Measurements from ENCODE around the gene CALM1. TPM values are rescaled to one million over a fixed set of nuclear protein-coding genes. Genes with fewer than 3 reads are reported as not detected.

The CALM1 gene
- total and polyA plus RNA-seq, 2 donors (not counting 3 experiments of a cell fraction or from before 2014, with no cell fraction given), result 476 to 731 TPM

GRCh38 chr14:90381011-90381786, 15.6 kb upstream of the CALM1 start:
- DNase-seq (ENCODE audit: low read depth, low spot score) (no peak), FAIRE-seq (peak; percentile 26)
- BruUV-seq (replicated peaks), result no TSS peak
- Histone ChIP-seq H3K79me2 (ENCODE audit: control insufficient read depth, insufficient read depth, low read length) (no peaks in the 10 kb centered on the region), H3K36me3 (ENCODE audit: control insufficient read depth in 2 of 2, extremely low read depth in 1 of 2, insufficient read depth in 2 of 2, low read length in 2 of 2) (no peaks in the 10 kb centered on the region), H3K9me3 (replicated peaks; ENCODE audit: control insufficient read depth, insufficient read depth, low read length) (no peaks in the 10 kb centered on the region), H3K9me1 (replicated peaks; ENCODE audit: control insufficient read depth, extremely low read depth, insufficient read depth, low read length) (no peaks in the 10 kb centered on the region), H3K4me2 (ENCODE audit: insufficient read depth, low read length) (no peak overlapping the region), H2AFZ (ENCODE audit: low read depth, low read length) (no peak overlapping the region), H3K9ac (replicated peaks; ENCODE audit: extremely low read depth, insufficient read depth, low read length) (no peak overlapping the region), H3K27ac (ENCODE audit: insufficient read depth, low read depth, low read length) (no peak overlapping the region), H3K4me1 (ENCODE audit: control insufficient read depth, extremely low read depth, insufficient read depth, low read length) (peaks cover 17% of the 10 kb centered on the region), H3K4me3 (replicated peaks in 1 of 3; ENCODE audit: insufficient read depth in 1 of 3, low read depth in 1 of 3, low read length in 3 of 3) (no peak overlapping the region), H3K27me3 (ENCODE audit: control insufficient read depth in 2 of 2, insufficient read depth in 2 of 2, low read length in 2 of 2) (peaks cover 0 to 2% of the 10 kb centered on the region in 2 experiments), H4K20me1 (replicated peaks; ENCODE audit: control insufficient read depth, extremely low read depth, insufficient read depth, low read length) (no peaks in the 10 kb centered on the region)
- ChIA-PET POLR2A (interaction anchor here (3.8 kb wide), 1 partner anchor 16 kb away, joined by 49 read pairs; the partner anchor contains the start of gene CALM1), CTCF (interaction anchor here (0.5 to 1.8 kb wide), 4 partner anchors 19 to 92 kb away, joined by 3 to 8 read pairs (median 4); no protein-coding TSS in a partner anchor)
- dilution Hi-C loops (cut with MboI; ENCODE audit: extremely low pct_ligation_motif_present, low sequenced_read_pairs), result no loop called here
- TF ChIP-seq POLR2A (IDR thresholded peaks at IDR 0.05; ENCODE audit: low read depth, low read length), result no peak
- no peak for TF ChIP-seq CTCF (IDR thresholded peaks at IDR 0.05; ENCODE audit: extremely low read depth in 1 of 2, insufficient read depth in 1 of 2, low read depth in 1 of 2, low read length in 2 of 2)
- no peak for TF ChIP-seq FOS (IDR thresholded peaks at IDR 0.05; ENCODE audit: borderline replicate concordance, insufficient read depth, low read length)
- TF ChIP-seq MAX (IDR thresholded peaks at IDR 0.05; ENCODE audit: insufficient read depth, insufficient read length), result no peak
- no peak for TF ChIP-seq JUN (IDR thresholded peaks at IDR 0.05; ENCODE audit: borderline replicate concordance, insufficient read depth, insufficient read length, low read depth)
- no peak for TF ChIP-seq EZH2 (IDR thresholded peaks at IDR 0.05; ENCODE audit: borderline replicate concordance, low read depth, low read length, severe bottlenecking)
- TF ChIP-seq GATA2 (IDR thresholded peaks at IDR 0.05; ENCODE audit: insufficient read depth, insufficient read length, low read depth, low read length), result no peak
- TF ChIP-seq POLR2AphosphoS5 (IDR thresholded peaks at IDR 0.05; ENCODE audit: insufficient read depth, low read depth, low read length), result no peak
- no peak for TF ChIP-seq MYC (IDR thresholded peaks at IDR 0.05; ENCODE audit: low read depth, low read length)
- intact Hi-C loops (cut with micrococcal nuclease), result loop anchor here (5.0 kb wide), 3 partner anchors 79 to 316 kb away; no protein-coding TSS in a partner anchor
